EL (cell line): Measurements from ENCODE around the gene ARHGEF19.
"Not testable (repeated sequence)": the region's sequence is repeated elsewhere in the genome, so short reads cannot be mapped to it uniquely, and the experiment has no call there.

Source experiments
- DNase-seq: peaks from one replicate; pipeline ENCODE4 v3.0.0-alpha.2; 2016

Gene ARHGEF19

GRCh38 chr1:16202281-16203210, 9.9 kb downstream of the ARHGEF19 start:
- DNase-seq, result no peak

- DNase-seq, result no peak
These were observed 12.8 kb downstream of the ARHGEF19 start for GRCh38 chr1:16199700-16200099.

- DNase-seq, result no peak
These were observed 13.3 kb downstream of the ARHGEF19 start for GRCh38 chr1:16199157-16199501.

- DNase-seq, result no peak
These were observed 13.9 kb downstream of the ARHGEF19 start for GRCh38 chr1:16198444-16199156.

- DNase-seq, result no peak
These were observed 15.6 kb downstream of the ARHGEF19 start for GRCh38 chr1:16196874-16197273.

- DNase-seq, result not testable (repeated sequence)
These were observed 16.3 kb downstream of the ARHGEF19 start for GRCh38 chr1:16196139-16196538.

GRCh38 chr1:16195518-16195905, 16.9 kb downstream of the ARHGEF19 start:
- DNase-seq, result no peak

- DNase-seq, result no peak
These were observed 20.4 kb downstream of the ARHGEF19 start for GRCh38 chr1:16191916-16192546.

- no peak for DNase-seq
These were observed 21.1 kb downstream of the ARHGEF19 start for GRCh38 chr1:16191309-16191708.

GRCh38 chr1:16189921-16190621, 22.4 kb downstream of the ARHGEF19 start:
- no peak for DNase-seq

- DNase-seq, result peak; percentile 65
These were observed 23.4 kb downstream of the ARHGEF19 start for GRCh38 chr1:16189003-16189402.

- DNase-seq, result peak; percentile 81
These were observed 24.6 kb downstream of the ARHGEF19 start for GRCh38 chr1:16187748-16188401.

- no peak for DNase-seq
These were observed 25.7 kb downstream of the ARHGEF19 start for GRCh38 chr1:16186655-16187235.

- no peak for DNase-seq
These were observed 27.7 kb downstream of the ARHGEF19 start for GRCh38 chr1:16184557-16185303.

- DNase-seq, result no peak
These were observed 28.5 kb downstream of the ARHGEF19 start for GRCh38 chr1:16183765-16184556.

- no peak for DNase-seq
These were observed 29.3 kb downstream of the ARHGEF19 start for GRCh38 chr1:16183179-16183578.

GRCh38 chr1:16181887-16182719, 30.3 kb downstream of the ARHGEF19 start:
- peak; percentile 96 for DNase-seq

GRCh38 chr1:16180291-16180824, 32.1 kb downstream of the ARHGEF19 start:
- peak; percentile 53 for DNase-seq
